Amniotic epithelial cell (primary cell): ENCODE results near the gene CACNB4.

Experiments
- DNase-seq: peaks from one replicate; pipeline ENCODE4 v3.0.0-alpha.2; 2010; ENCODE audit warnings: low read depth

The CACNB4 gene

GRCh38 chr2:152088006-152088405 lies 10.8 kb downstream of the CACNB4 start:
- no peak for DNase-seq

GRCh38 chr2:152086231-152086630 lies 12.6 kb downstream of the CACNB4 start:
- DNase-seq = no peak

GRCh38 chr2:152084076-152084475 lies 14.8 kb downstream of the CACNB4 start:
- no peak for DNase-seq

- DNase-seq = no peak
These were observed 15.5 kb downstream of the CACNB4 start for GRCh38 chr2:152083202-152083875.

- no peak for DNase-seq
These were observed 20.2 kb downstream of the CACNB4 start for GRCh38 chr2:152078662-152079061.

- no peak for DNase-seq
These were observed 20.8 kb downstream of the CACNB4 start for GRCh38 chr2:152078023-152078422.

- DNase-seq = no peak
These were observed 23.3 kb downstream of the CACNB4 start for GRCh38 chr2:152075461-152076050.

GRCh38 chr2:152072011-152072410 lies 26.8 kb downstream of the CACNB4 start:
- no peak for DNase-seq

- DNase-seq = no peak
These were observed 27.3 kb downstream of the CACNB4 start for GRCh38 chr2:152071518-152071917.

- DNase-seq = no peak
These were observed 27.8 kb downstream of the CACNB4 start for GRCh38 chr2:152071092-152071491.

GRCh38 chr2:152068226-152068625 lies 30.6 kb downstream of the CACNB4 start:
- DNase-seq = no peak

GRCh38 chr2:152067823-152068222 lies 31.0 kb downstream of the CACNB4 start:
- no peak for DNase-seq

GRCh38 chr2:152065945-152066344 lies 32.9 kb downstream of the CACNB4 start:
- DNase-seq = no peak

- DNase-seq = no peak
These were observed 34.8 kb downstream of the CACNB4 start for GRCh38 chr2:152064001-152064400.

- no peak for DNase-seq
These were observed 35.4 kb downstream of the CACNB4 start for GRCh38 chr2:152063325-152063924.

- DNase-seq = peak; percentile 22
These were observed 36.4 kb downstream of the CACNB4 start for GRCh38 chr2:152062125-152063091.

GRCh38 chr2:152061383-152061782 lies 37.5 kb downstream of the CACNB4 start:
- no peak for DNase-seq

GRCh38 chr2:152058655-152059054 lies 40.2 kb downstream of the CACNB4 start:
- DNase-seq = no peak

- no peak for DNase-seq
These were observed 42.4 kb downstream of the CACNB4 start for GRCh38 chr2:152056418-152056817.

- peak; percentile 9 for DNase-seq
These were observed 43.3 kb downstream of the CACNB4 start for GRCh38 chr2:152055366-152056108.

- DNase-seq = peak; percentile 41
These were observed 44.3 kb downstream of the CACNB4 start for GRCh38 chr2:152054593-152054992.

- DNase-seq = no peak
These were observed 47.4 kb downstream of the CACNB4 start for GRCh38 chr2:152051436-152051835.
